Trophoblast cell (in vitro differentiated cells and primary cell): ENCODE results near the gene TGIF2LX. TPM values are rescaled to one million over a fixed set of nuclear protein-coding genes. Genes with fewer than 3 reads are reported as not detected.
"Not testable (repeated sequence)": the region's sequence is repeated elsewhere in the genome, so short reads cannot be mapped to it uniquely, and the experiment has no call there.

ENCODE experiments used
- DNase-seq, 2 donors: peaks; one replicate each; pipeline ENCODE4 v3.0.0-alpha.2; 2016
- H2AFZ ChIP-seq: 2 replicates; pipeline ENCODE4 v1.6.1; 2013; ENCODE audit warnings: low read length, moderate library complexity, mild to moderate bottlenecking; ENCODE audit not compliant: insufficient read depth, poor library complexity
- H2AK5ac ChIP-seq: 2 replicates; pipeline ENCODE4 v1.6.1; 2013; ENCODE audit warnings: mild to moderate bottlenecking, low read length
- H2BK120ac ChIP-seq: 2 replicates; pipeline ENCODE4 v1.6.1; 2013; ENCODE audit warnings: low read length, mild to moderate bottlenecking, moderate library complexity; ENCODE audit not compliant: insufficient read depth, poor library complexity
- H2BK12ac ChIP-seq: 2 replicates; pipeline ENCODE4 v1.6.1; 2013; ENCODE audit warnings: mild to moderate bottlenecking, low read length, moderate library complexity
- H2BK5ac ChIP-seq: 2 replicates; pipeline ENCODE4 v1.6.1; 2013; ENCODE audit warnings: low read length, low read depth, moderate library complexity, mild to moderate bottlenecking; ENCODE audit not compliant: poor library complexity
- H3K14ac ChIP-seq: 2 replicates; pipeline ENCODE4 v1.6.1; 2013; ENCODE audit warnings: mild to moderate bottlenecking, low read length
- H3K18ac ChIP-seq: 2 replicates; pipeline ENCODE4 v1.6.1; 2013; ENCODE audit warnings: mild to moderate bottlenecking, low read length
- H3K23ac ChIP-seq: 2 replicates; pipeline ENCODE4 v1.6.1; 2013; ENCODE audit warnings: low read length
- H3K27ac ChIP-seq: 2 replicates; pipeline ENCODE4 v1.5.1; 2013; ENCODE audit warnings: low read depth, mild to moderate bottlenecking, inconsistent platforms, low read length, moderate library complexity
- H3K27me3 ChIP-seq: 2 replicates; pipeline ENCODE4 v1.6.1; 2013; ENCODE audit warnings: inconsistent platforms, mild to moderate bottlenecking, low read length, moderate library complexity; ENCODE audit not compliant: insufficient read depth
- H3K36me3 ChIP-seq, 2 experiments: 1 replicate in 1 of 2; 2 replicates in 1 of 2; pipeline ENCODE4 v1.6.1; 2013; ENCODE audit warnings: low read length in 2 of 2, mild to moderate bottlenecking in 2 of 2, moderate library complexity in 1 of 2; ENCODE audit not compliant: insufficient read depth in 2 of 2, control insufficient read depth in 1 of 2
- H3K4ac ChIP-seq: 2 replicates; pipeline ENCODE4 v1.6.1; 2013; ENCODE audit warnings: low read depth, mild to moderate bottlenecking, low read length, moderate library complexity
- H3K4me1 ChIP-seq, 2 experiments: 1 replicate in 1 of 2; 2 replicates in 1 of 2; pipeline ENCODE4 v1.6.1; 2013; ENCODE audit warnings: low read length in 2 of 2, mild to moderate bottlenecking in 2 of 2, moderate library complexity in 1 of 2; ENCODE audit not compliant: insufficient read depth in 2 of 2, control insufficient read depth in 1 of 2
- H3K4me2 ChIP-seq: 2 replicates; pipeline ENCODE4 v1.6.1; 2013; ENCODE audit warnings: inconsistent platforms, mild to moderate bottlenecking, low read length, moderate library complexity
- H3K4me3 ChIP-seq: 2 replicates; pipeline ENCODE4 v1.5.1; 2013; ENCODE audit warnings: mild to moderate bottlenecking, low read depth, low read length, inconsistent platforms
- H3K79me1 ChIP-seq: one replicate; pipeline ENCODE4 v1.6.1; 2013; ENCODE audit warnings: low read length
- H3K79me2 ChIP-seq: 2 replicates; pipeline ENCODE4 v1.6.1; 2013; ENCODE audit warnings: low read length, mild to moderate bottlenecking; ENCODE audit not compliant: control insufficient read depth, insufficient read depth, poor library complexity
- H3K9ac ChIP-seq: 2 replicates; pipeline ENCODE4 v1.6.1; 2013; ENCODE audit warnings: mild to moderate bottlenecking, low read length
- H3K9me3 ChIP-seq: 2 replicates; pipeline ENCODE4 v1.6.1; 2013; ENCODE audit warnings: low read depth, mild to moderate bottlenecking, control low read depth, inconsistent platforms, low read length; ENCODE audit not compliant: insufficient read depth
- H4K12ac ChIP-seq: 2 replicates; pipeline ENCODE4 v1.6.1; 2013; ENCODE audit warnings: low read depth, mild to moderate bottlenecking, low read length, moderate library complexity
- H4K8ac ChIP-seq: 2 replicates; pipeline ENCODE4 v1.6.1; 2013; ENCODE audit warnings: low read depth, mild to moderate bottlenecking, low read length, moderate library complexity
- H4K91ac ChIP-seq: one replicate; pipeline ENCODE4 v1.6.1; 2013; ENCODE audit warnings: low read depth, mild to moderate bottlenecking, low read length, moderate library complexity
- WGBS: extraction: QIAGEN DNeasy Blood & Tissue Kit; methylation state at CpG from one replicate; pipeline ENCODE4 v1.1.7; 2013; ENCODE audit warnings: missing lambda C conversion rate; ENCODE audit not compliant: insufficient read length, insufficient coverage; ENCODE audit errors: extremely low coverage; 5-methylcytosine and 5-hydroxymethylcytosine counted together
- polyA plus RNA-seq: library from polyadenylated mRNA; stranded (reverse); fragments of 200-250 nt; gene quantifications from 2 replicates; pipeline ENCODE4 v1.2.3, GENCODE V29; 2013

TGIF2LX gene
- polyA plus RNA-seq = not detected in 2 replicates

- not testable (repeated sequence) for H2BK12ac ChIP-seq, H3K23ac ChIP-seq, H3K4me1 ChIP-seq, H4K91ac ChIP-seq, H2BK120ac ChIP-seq, H3K4me2 ChIP-seq, H4K12ac ChIP-seq, H3K18ac ChIP-seq, H3K4me3 ChIP-seq, H2AFZ ChIP-seq, H4K8ac ChIP-seq, H3K27me3 ChIP-seq, H3K79me1 ChIP-seq, H3K27ac ChIP-seq, H3K9ac ChIP-seq, H3K4ac ChIP-seq, DNase-seq, H3K9me3 ChIP-seq, H3K79me2 ChIP-seq, H3K14ac ChIP-seq, H2AK5ac ChIP-seq, H3K36me3 ChIP-seq, H2BK5ac ChIP-seq
- WGBS = no CpG with 5 or more reads among the region's 9 CpGs
Observed at GRCh38 chrX:89921665-89922064, at the start of gene TGIF2LX. Gene TGIF2LX, plus strand, starts transcription at chrX:89921908. Its CDS starts 178 bp downstream, at chrX:89922086.

- not testable (repeated sequence) for H3K4me3 ChIP-seq, H3K18ac ChIP-seq, H3K36me3 ChIP-seq, H3K23ac ChIP-seq, H3K4ac ChIP-seq, H3K4me2 ChIP-seq, H3K79me1 ChIP-seq, H4K8ac ChIP-seq, DNase-seq, H2BK120ac ChIP-seq, H4K12ac ChIP-seq, H3K27me3 ChIP-seq, H4K91ac ChIP-seq, H3K79me2 ChIP-seq, H2BK12ac ChIP-seq, H3K9ac ChIP-seq, H3K27ac ChIP-seq, H2AFZ ChIP-seq, H2AK5ac ChIP-seq, H3K9me3 ChIP-seq, H3K4me1 ChIP-seq, H3K14ac ChIP-seq, H2BK5ac ChIP-seq
- WGBS = no CpG with 5 or more reads among the region's 18 CpGs
Observed at GRCh38 chrX:89922338-89922934, 728 bp downstream of the TGIF2LX start.

- not testable (repeated sequence) for H3K4me3 ChIP-seq, H2BK120ac ChIP-seq, H3K9me3 ChIP-seq, H2AK5ac ChIP-seq, H4K12ac ChIP-seq, H3K36me3 ChIP-seq, H3K27ac ChIP-seq, H2AFZ ChIP-seq, H3K14ac ChIP-seq, DNase-seq, H3K23ac ChIP-seq, H4K91ac ChIP-seq, H2BK12ac ChIP-seq, H3K9ac ChIP-seq, H3K79me2 ChIP-seq, H2BK5ac ChIP-seq, H3K4me2 ChIP-seq, H4K8ac ChIP-seq, H3K79me1 ChIP-seq, H3K4ac ChIP-seq, H3K4me1 ChIP-seq, H3K27me3 ChIP-seq, H3K18ac ChIP-seq
- WGBS = no CpG with 5 or more reads among the region's 5 CpGs
Observed at GRCh38 chrX:89943077-89943476, 21.4 kb downstream of the TGIF2LX start.

- H4K8ac ChIP-seq, H3K79me2 ChIP-seq, H4K91ac ChIP-seq, H3K36me3 ChIP-seq, H3K4me1 ChIP-seq, H3K79me1 ChIP-seq, H2BK12ac ChIP-seq, H3K18ac ChIP-seq, H3K4me3 ChIP-seq, H3K9ac ChIP-seq, H2BK5ac ChIP-seq, H3K9me3 ChIP-seq, H3K4ac ChIP-seq, H2AK5ac ChIP-seq, H3K4me2 ChIP-seq, H2AFZ ChIP-seq, H3K23ac ChIP-seq, H4K12ac ChIP-seq, H2BK120ac ChIP-seq, H3K27ac ChIP-seq, H3K14ac ChIP-seq, H3K27me3 ChIP-seq, DNase-seq: not testable (repeated sequence)
- no CpG with 5 or more reads among the region's 24 CpGs for WGBS
Observed at GRCh38 chrX:89965588-89965987, 43.9 kb downstream of the TGIF2LX start.
